ENCODE results near the gene EEF1A2. TPM values are rescaled to one million over a fixed set of nuclear protein-coding genes. Genes with fewer than 3 reads are reported as not detected.

EEF1A2 gene
- total and polyA plus RNA-seq, 12 donors, result 59.5 to 407 (median 139) TPM

DNA sequence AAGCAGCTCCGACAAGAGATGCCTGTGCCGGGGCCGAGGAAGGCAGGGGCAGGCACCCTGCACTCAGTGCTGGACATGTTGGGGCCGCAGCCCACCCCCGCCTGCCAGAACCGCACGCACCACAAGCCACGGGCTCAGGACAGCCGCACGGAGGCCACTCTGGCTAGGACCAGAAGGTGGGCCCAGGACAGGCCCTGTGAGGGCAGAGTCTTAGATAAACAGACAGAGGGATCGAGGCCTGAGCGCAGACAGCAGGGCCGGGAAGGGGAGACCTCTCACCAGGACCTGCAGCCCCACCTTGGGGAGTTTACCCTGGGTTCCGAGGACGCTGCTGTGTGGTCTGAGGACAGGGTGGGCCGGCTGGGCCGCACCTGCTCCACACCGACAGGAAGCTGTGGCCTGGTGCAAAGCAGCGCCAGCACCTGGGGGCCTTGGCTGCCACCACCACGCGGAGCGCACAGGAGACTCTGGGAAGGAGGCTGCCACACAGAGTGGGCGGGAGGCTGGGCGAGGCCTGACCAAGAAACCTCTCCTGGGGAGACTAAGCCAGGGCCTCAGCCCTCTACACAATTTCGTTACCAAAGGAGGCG lies 58.4 kb downstream of the EEF1A2 start:
- WGBS, 4 donors, result 75 to 84% (median 79%) methylated on average over 7 to 26 of the region's 26 CpGs
- intact Hi-C loops (cut with DNase I), result no loop called here

GRCh38 chr20:63439866-63440265 lies 59.0 kb downstream of the EEF1A2 start:
- TF ChIP-seq, protein P1, sequence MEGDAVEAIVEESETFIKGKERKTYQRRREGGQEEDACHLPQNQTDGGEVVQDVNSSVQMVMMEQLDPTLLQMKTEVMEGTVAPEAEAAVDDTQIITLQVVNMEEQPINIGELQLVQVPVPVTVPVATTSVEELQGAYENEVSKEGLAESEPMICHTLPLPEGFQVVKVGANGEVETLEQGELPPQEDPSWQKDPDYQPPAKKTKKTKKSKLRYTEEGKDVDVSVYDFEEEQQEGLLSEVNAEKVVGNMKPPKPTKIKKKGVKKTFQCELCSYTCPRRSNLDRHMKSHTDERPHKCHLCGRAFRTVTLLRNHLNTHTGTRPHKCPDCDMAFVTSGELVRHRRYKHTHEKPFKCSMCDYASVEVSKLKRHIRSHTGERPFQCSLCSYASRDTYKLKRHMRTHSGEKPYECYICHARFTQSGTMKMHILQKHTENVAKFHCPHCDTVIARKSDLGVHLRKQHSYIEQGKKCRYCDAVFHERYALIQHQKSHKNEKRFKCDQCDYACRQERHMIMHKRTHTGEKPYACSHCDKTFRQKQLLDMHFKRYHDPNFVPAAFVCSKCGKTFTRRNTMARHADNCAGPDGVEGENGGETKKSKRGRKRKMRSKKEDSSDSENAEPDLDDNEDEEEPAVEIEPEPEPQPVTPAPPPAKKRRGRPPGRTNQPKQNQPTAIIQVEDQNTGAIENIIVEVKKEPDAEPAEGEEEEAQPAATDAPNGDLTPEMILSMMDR (IDR thresholded peaks at IDR 0.05), result no peak
- no peak for TF ChIP-seq POLR2A (IDR thresholded peaks at IDR 0.05)
- H3K4me3 ChIP-seq, result no peak overlapping the region
- no peak for DNase-seq
- no peaks in the 10 kb centered on the region for H3K4me1 ChIP-seq (replicated peaks in 1 of 2)
- H3K27ac ChIP-seq, result no peak overlapping the region
- H3K9me3 ChIP-seq (replicated peaks in 1 of 3), result no peaks in the 10 kb centered on the region
- H3K36me3 ChIP-seq (replicated peaks in 1 of 2), result no peaks in the 10 kb centered on the region
- H3K27me3 ChIP-seq, result no peaks in the 10 kb centered on the region
- 77 to 85% (median 82%) methylated on average over 9 to 15 of the region's 15 CpGs for WGBS, 4 donors
- intact Hi-C loops (cut with DNase I), result no loop called here

More for the DNA sequence above, 58.4 kb downstream of the EEF1A2 start:
- DNase-seq, result no peak
- Histone ChIP-seq H3K36me3 (replicated peaks in 1 of 2) (no peaks in the 10 kb centered on the region), H3K27me3 (no peaks in the 10 kb centered on the region), H3K4me3 (no peak overlapping the region), H3K27ac (no peak overlapping the region), H3K9me3 (replicated peaks in 1 of 3) (no peaks in the 10 kb centered on the region), H3K4me1 (replicated peaks in 1 of 2) (no peaks in the 10 kb centered on the region)
- TF ChIP-seq, protein P1 (IDR thresholded peaks at IDR 0.05), result no peak
- no peak for TF ChIP-seq POLR2A (IDR thresholded peaks at IDR 0.05)

GRCh38 chr20:63438121-63438520 lies 60.8 kb downstream of the EEF1A2 start:
- Histone ChIP-seq H3K36me3 (replicated peaks in 1 of 2) (no peaks in the 10 kb centered on the region), H3K4me3 (no peak overlapping the region), H3K27ac (no peak overlapping the region), H3K4me1 (replicated peaks in 1 of 2) (no peaks in the 10 kb centered on the region), H3K27me3 (no peaks in the 10 kb centered on the region), H3K9me3 (replicated peaks in 1 of 3) (no peaks in the 10 kb centered on the region)
- intact Hi-C loops (cut with DNase I), result no loop called here
- no peak for TF ChIP-seq POLR2A (IDR thresholded peaks at IDR 0.05)
- TF ChIP-seq, protein P1 (IDR thresholded peaks at IDR 0.05), result no peak
- DNase-seq, result no peak
- WGBS, 4 donors, result 57 to 90% (median 75%) methylated on average over 2 to 12 of the region's 12 CpGs

Other genes starting within 250 kb of the EEF1A2 start
- 1 to 10 TPM in 1 of 9 donors, under 1 TPM in 2, not detected in 6; 0.15 to 2.8 (median 0.28) TPM for gene NKAIN4, start 244.6 kb downstream of the EEF1A2 start, total RNA-seq
- gene NKAIN4, start 244.6 kb downstream of the EEF1A2 start, polyA plus RNA-seq, result under 1 TPM; 0.31 to 0.64 (median 0.40) TPM
- 10 to 100 TPM; 13.0 to 94.8 (median 61.3) TPM for gene ARFGAP1, start 226.3 kb downstream of the EEF1A2 start, total RNA-seq
- 100 to 1,000 TPM in 2 of 3 donors, 10 to 100 TPM in 1; 17.0 to 286 (median 123) TPM for gene ARFGAP1, start 226.3 kb downstream of the EEF1A2 start, polyA plus RNA-seq
- gene COL20A1, start 205.9 kb downstream of the EEF1A2 start, total RNA-seq, result under 1 TPM in 4 of 9 donors, not detected in 5; 0.09 to 0.39 (median 0.14) TPM
- gene COL20A1, start 205.9 kb downstream of the EEF1A2 start, polyA plus RNA-seq, result under 1 TPM in 2 of 3 donors, not detected in 1; 0.34 to 0.97 TPM
- gene CHRNA4, start 137.7 kb downstream of the EEF1A2 start, total RNA-seq, result under 1 TPM in 4 of 9 donors, not detected in 5; 0.06 to 0.57 (median 0.28) TPM
- under 1 TPM; 0.20 to 0.32 (median 0.26) TPM for gene CHRNA4, start 137.7 kb downstream of the EEF1A2 start, polyA plus RNA-seq
- gene KCNQ2, start 26.4 kb downstream of the EEF1A2 start, total RNA-seq, result 10 to 100 TPM in 2 of 9 donors, 1 to 10 TPM in 2, under 1 TPM in 2, not detected in 3; 0.69 to 19.0 (median 7.1) TPM
- gene KCNQ2, start 26.4 kb downstream of the EEF1A2 start, polyA plus RNA-seq, result 10 to 100 TPM; 10.3 to 81.6 (median 11.8) TPM
- 100 to 1,000 TPM in 3 of 9 donors, 10 to 100 TPM in 5, 1 to 10 TPM in 1; 7.4 to 193 (median 73.4) TPM for gene PPDPF, start 21.7 kb upstream of the EEF1A2 start, total RNA-seq
- gene PPDPF, start 21.7 kb upstream of the EEF1A2 start, polyA plus RNA-seq, result 100 to 1,000 TPM in 2 of 3 donors, 10 to 100 TPM in 1; 10.5 to 158 (median 139) TPM
- under 1 TPM in 5 of 9 donors, not detected in 4; 0.19 to 0.41 (median 0.36) TPM for gene PTK6, start 38.3 kb upstream of the EEF1A2 start, total RNA-seq
- under 1 TPM in 2 of 3 donors, not detected in 1; 0.27 to 0.72 TPM for gene PTK6, start 38.3 kb upstream of the EEF1A2 start, polyA plus RNA-seq
- gene SRMS, start 48.7 kb upstream of the EEF1A2 start, total RNA-seq, result not detected
- gene SRMS, start 48.7 kb upstream of the EEF1A2 start, polyA plus RNA-seq, result not detected
- under 1 TPM in 6 of 9 donors, not detected in 3; 0.25 to 0.83 (median 0.43) TPM for gene FNDC11, start 55.1 kb upstream of the EEF1A2 start, total RNA-seq
- under 1 TPM in 2 of 3 donors, not detected in 1; 0.20 to 0.64 TPM for gene FNDC11, start 55.1 kb upstream of the EEF1A2 start, polyA plus RNA-seq
- 10 to 100 TPM in 8 of 9 donors, 1 to 10 TPM in 1; 3.7 to 54.4 (median 31.1) TPM for gene HELZ2, start 75.2 kb upstream of the EEF1A2 start, total RNA-seq
- 10 to 100 TPM in 1 of 3 donors, 1 to 10 TPM in 2; 4.0 to 18.7 (median 4.3) TPM for gene HELZ2, start 75.2 kb upstream of the EEF1A2 start, polyA plus RNA-seq
- 10 to 100 TPM in 6 of 9 donors, 1 to 10 TPM in 3; 5.7 to 18.2 (median 12.1) TPM for gene GMEB2, start 128.0 kb upstream of the EEF1A2 start, total RNA-seq
- 10 to 100 TPM in 2 of 3 donors, 1 to 10 TPM in 1; 4.2 to 13.9 (median 13.6) TPM for gene GMEB2, start 128.0 kb upstream of the EEF1A2 start, polyA plus RNA-seq
- 10 to 100 TPM; 29.2 to 85.0 (median 48.6) TPM for gene STMN3, start 154.3 kb upstream of the EEF1A2 start, total RNA-seq
- 100 to 1,000 TPM in 1 of 3 donors, 10 to 100 TPM in 2; 34.5 to 109 (median 72.3) TPM for gene STMN3, start 154.3 kb upstream of the EEF1A2 start, polyA plus RNA-seq
- gene RTEL1, start 159.2 kb upstream of the EEF1A2 start, total RNA-seq, result 100 to 1,000 TPM in 1 of 9 donors, 10 to 100 TPM in 8; 10.9 to 110 (median 32.1) TPM
- 100 to 1,000 TPM in 1 of 3 donors, 10 to 100 TPM in 1, 1 to 10 TPM in 1; 9.4 to 109 (median 70.8) TPM for gene RTEL1, start 159.2 kb upstream of the EEF1A2 start, polyA plus RNA-seq
- 1 to 10 TPM in 6 of 9 donors, under 1 TPM in 1, not detected in 2; 0.78 to 6.7 (median 2.1) TPM for gene TNFRSF6B, start 197.6 kb upstream of the EEF1A2 start, total RNA-seq
- gene TNFRSF6B, start 197.6 kb upstream of the EEF1A2 start, polyA plus RNA-seq, result 10 to 100 TPM in 2 of 3 donors, not detected in 1; 36.1 to 43.3 TPM
- 10 to 100 TPM; 31.7 to 63.8 (median 42.0) TPM for gene ARFRP1, start 208.9 kb upstream of the EEF1A2 start, total RNA-seq
- gene ARFRP1, start 208.9 kb upstream of the EEF1A2 start, polyA plus RNA-seq, result 10 to 100 TPM; 18.8 to 75.9 (median 52.2) TPM
- 10 to 100 TPM; 20.9 to 56.2 (median 31.0) TPM for gene ZGPAT, start 209.0 kb upstream of the EEF1A2 start, total RNA-seq
- gene ZGPAT, start 209.0 kb upstream of the EEF1A2 start, polyA plus RNA-seq, result 100 to 1,000 TPM in 1 of 3 donors, 10 to 100 TPM in 1, 1 to 10 TPM in 1; 4.4 to 120 (median 61.7) TPM
- 10 to 100 TPM in 4 of 9 donors, 1 to 10 TPM in 5; 1.6 to 32.2 (median 6.3) TPM for gene LIME1, start 237.6 kb upstream of the EEF1A2 start, total RNA-seq
- gene LIME1, start 237.6 kb upstream of the EEF1A2 start, polyA plus RNA-seq, result 100 to 1,000 TPM in 1 of 3 donors, 10 to 100 TPM in 1, under 1 TPM in 1; 0.22 to 103 (median 45.0) TPM
- 100 to 1,000 TPM in 1 of 9 donors, 10 to 100 TPM in 8; 28.4 to 122 (median 46.7) TPM for gene SLC2A4RG, start 240.7 kb upstream of the EEF1A2 start, total RNA-seq
- gene SLC2A4RG, start 240.7 kb upstream of the EEF1A2 start, polyA plus RNA-seq, result 100 to 1,000 TPM in 2 of 3 donors, 1 to 10 TPM in 1; 7.9 to 210 (median 150) TPM